Type B pancreatic cell (in vitro differentiated cells): ENCODE measurements around the gene UBE2Q2. TPM values are rescaled to one million over a fixed set of nuclear protein-coding genes. Genes with fewer than 3 reads are reported as not detected.

Source experiments
- DNase-seq: peaks from one replicate; pipeline ENCODE4 v3.0.0; 2021; ENCODE audit warnings: mixed read lengths; ENCODE audit not compliant: unreplicated experiment; ENCODE audit errors: extremely low spot score
- H3K27ac Mint-ChIP-seq: 2 replicates; pipeline ENCODE4 v1.8.0; 2021; ENCODE audit warnings: mild to moderate bottlenecking, mixed read lengths
- H3K27me3 Mint-ChIP-seq: 2 replicates; pipeline ENCODE4 v1.8.0; 2021; ENCODE audit warnings: mixed read lengths
- H3K36me3 Mint-ChIP-seq: 2 replicates; pipeline ENCODE4 v1.8.0; 2021; ENCODE audit warnings: mixed read lengths
- H3K4me1 Mint-ChIP-seq: one replicate; pipeline ENCODE4 v1.8.0; 2021; ENCODE audit warnings: mixed read lengths; ENCODE audit not compliant: unreplicated experiment
- H3K4me3 Mint-ChIP-seq: 2 replicates; pipeline ENCODE4 v1.8.0; 2021; ENCODE audit warnings: mild to moderate bottlenecking, mixed read lengths
- H3K9me3 Mint-ChIP-seq: 2 replicates; pipeline ENCODE4 v1.8.0; 2021; ENCODE audit warnings: mixed read lengths
- total RNA-seq: library from RNA; stranded (reverse); gene quantifications from 2 replicates; pipeline ENCODE4 v1.2.1, GENCODE V29; 2021; ENCODE audit warnings: low replicate concordance
- TF ChIP-seq, protein P1 (sequence below): fragments of 200-600 bp; sonication (generic); conservative IDR thresholded peaks from 2 replicates; pipeline ENCODE4 v1.5.0; 2021; ENCODE audit warnings: antibody characterized with exemption, mild to moderate bottlenecking

Gene UBE2Q2
- total RNA-seq, 1 donor from 2014 or later = 31.3 TPM

DNA sequence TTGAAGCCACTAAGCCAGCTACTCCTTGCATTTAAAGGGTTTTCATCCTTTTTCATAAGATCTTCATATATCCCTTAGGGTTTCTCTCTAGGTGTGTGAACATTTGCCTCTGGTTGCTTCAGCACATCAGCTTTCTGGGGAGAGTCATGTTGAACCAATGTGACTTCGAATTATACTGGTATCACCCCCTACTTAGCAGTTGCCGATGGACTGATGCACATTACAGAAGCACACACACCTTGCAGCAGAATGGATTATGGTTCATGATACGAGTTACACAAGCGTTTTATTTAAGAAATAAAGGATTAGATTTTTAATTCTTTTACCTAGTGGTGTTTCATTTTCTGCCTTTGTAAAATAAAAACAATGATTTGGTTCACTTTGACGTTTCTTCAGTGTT lies 100.0 kb downstream of the UBE2Q2 start:
- H3K27ac Mint-ChIP-seq = no peak overlapping the region
- peaks cover 16% of the 10 kb centered on the region for H3K36me3 Mint-ChIP-seq
- TF ChIP-seq, protein P1, sequence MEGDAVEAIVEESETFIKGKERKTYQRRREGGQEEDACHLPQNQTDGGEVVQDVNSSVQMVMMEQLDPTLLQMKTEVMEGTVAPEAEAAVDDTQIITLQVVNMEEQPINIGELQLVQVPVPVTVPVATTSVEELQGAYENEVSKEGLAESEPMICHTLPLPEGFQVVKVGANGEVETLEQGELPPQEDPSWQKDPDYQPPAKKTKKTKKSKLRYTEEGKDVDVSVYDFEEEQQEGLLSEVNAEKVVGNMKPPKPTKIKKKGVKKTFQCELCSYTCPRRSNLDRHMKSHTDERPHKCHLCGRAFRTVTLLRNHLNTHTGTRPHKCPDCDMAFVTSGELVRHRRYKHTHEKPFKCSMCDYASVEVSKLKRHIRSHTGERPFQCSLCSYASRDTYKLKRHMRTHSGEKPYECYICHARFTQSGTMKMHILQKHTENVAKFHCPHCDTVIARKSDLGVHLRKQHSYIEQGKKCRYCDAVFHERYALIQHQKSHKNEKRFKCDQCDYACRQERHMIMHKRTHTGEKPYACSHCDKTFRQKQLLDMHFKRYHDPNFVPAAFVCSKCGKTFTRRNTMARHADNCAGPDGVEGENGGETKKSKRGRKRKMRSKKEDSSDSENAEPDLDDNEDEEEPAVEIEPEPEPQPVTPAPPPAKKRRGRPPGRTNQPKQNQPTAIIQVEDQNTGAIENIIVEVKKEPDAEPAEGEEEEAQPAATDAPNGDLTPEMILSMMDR = no peak
- no peak overlapping the region for H3K4me3 Mint-ChIP-seq
- no peak for DNase-seq
- no peaks in the 10 kb centered on the region for H3K27me3 Mint-ChIP-seq
- H3K9me3 Mint-ChIP-seq = peaks cover 5% of the 10 kb centered on the region
- no peaks in the 10 kb centered on the region for H3K4me1 Mint-ChIP-seq

DNA sequence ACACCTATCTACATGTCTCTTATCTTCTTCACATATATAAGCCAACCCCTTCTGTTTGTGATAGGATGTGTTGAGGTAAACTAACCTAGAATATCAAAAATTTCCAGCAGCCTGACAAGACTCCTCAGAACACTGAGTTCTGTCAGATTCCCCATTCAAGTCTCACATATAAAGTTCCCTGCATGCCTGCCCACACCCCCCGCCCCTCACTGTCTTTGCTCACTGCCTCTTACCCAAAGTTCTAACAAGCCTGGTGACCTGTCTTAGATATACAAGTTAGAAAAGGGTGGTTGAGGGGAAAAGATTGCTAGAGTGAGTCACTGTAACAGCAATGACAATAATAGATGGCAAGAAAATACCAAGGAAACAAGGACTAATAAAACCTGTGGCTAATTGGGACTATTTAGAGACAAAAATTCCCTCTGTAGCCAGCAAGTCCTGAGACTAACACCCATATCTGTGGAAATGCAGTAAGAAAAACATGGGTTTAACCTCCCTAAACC lies 100.5 kb downstream of the UBE2Q2 start:
- no peaks in the 10 kb centered on the region for H3K27me3 Mint-ChIP-seq
- H3K36me3 Mint-ChIP-seq = peaks cover 10% of the 10 kb centered on the region
- H3K4me1 Mint-ChIP-seq = no peaks in the 10 kb centered on the region
- peaks cover 5% of the 10 kb centered on the region for H3K9me3 Mint-ChIP-seq
- no peak for DNase-seq
- no peak overlapping the region for H3K4me3 Mint-ChIP-seq
- TF ChIP-seq, protein P1 = no peak
- no peak overlapping the region for H3K27ac Mint-ChIP-seq

DNA sequence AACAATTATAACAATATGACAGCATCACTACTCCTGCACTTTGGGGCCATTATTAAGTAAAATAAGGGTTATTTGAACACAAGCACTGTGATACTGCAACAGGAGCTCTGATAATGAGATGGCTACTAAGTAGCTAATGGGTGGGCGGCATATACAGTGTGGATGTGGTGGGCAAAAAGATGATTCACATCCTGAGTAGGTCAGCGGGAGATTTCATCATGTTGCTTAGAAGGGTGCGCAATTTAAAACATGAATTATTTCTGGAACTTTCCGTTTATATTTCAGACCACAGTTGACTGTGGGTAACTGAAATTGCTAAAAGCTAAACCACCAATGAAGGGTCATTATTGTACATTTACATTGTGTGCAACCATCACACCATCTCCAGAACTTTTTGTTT lies 102.7 kb downstream of the UBE2Q2 start:
- TF ChIP-seq, protein P1 = no peak
- no peak for DNase-seq
- no peaks in the 10 kb centered on the region for H3K4me1 Mint-ChIP-seq
- H3K4me3 Mint-ChIP-seq = no peak overlapping the region
- no peaks in the 10 kb centered on the region for H3K9me3 Mint-ChIP-seq
- no peak overlapping the region for H3K27ac Mint-ChIP-seq
- H3K27me3 Mint-ChIP-seq = no peaks in the 10 kb centered on the region
- H3K36me3 Mint-ChIP-seq = no peaks in the 10 kb centered on the region

DNA sequence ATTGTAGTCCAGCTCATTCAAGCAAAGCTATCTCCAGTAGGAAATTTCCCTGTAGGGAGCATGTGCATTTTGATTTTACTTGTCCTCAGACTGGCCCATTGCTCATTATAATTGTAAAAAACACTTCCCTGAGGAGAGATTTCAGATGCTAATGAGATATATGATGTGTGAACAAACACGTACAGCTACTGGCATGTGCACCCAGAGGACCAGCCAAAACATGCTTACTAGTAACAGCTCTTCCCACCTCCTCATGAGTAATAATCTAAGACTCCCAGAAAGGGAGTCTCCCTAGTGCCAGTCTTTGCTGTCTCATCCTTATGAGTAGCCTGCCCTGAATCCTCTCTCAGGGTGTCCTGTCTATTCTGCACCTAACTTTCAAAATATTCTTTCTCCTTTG lies 103.8 kb downstream of the UBE2Q2 start:
- TF ChIP-seq, protein P1 = no peak
- Mint-ChIP-seq H3K4me3 (no peak overlapping the region), H3K36me3 (no peaks in the 10 kb centered on the region), H3K27me3 (no peaks in the 10 kb centered on the region), H3K27ac (no peak overlapping the region), H3K4me1 (no peaks in the 10 kb centered on the region), H3K9me3 (no peaks in the 10 kb centered on the region)
- no peak for DNase-seq

DNA sequence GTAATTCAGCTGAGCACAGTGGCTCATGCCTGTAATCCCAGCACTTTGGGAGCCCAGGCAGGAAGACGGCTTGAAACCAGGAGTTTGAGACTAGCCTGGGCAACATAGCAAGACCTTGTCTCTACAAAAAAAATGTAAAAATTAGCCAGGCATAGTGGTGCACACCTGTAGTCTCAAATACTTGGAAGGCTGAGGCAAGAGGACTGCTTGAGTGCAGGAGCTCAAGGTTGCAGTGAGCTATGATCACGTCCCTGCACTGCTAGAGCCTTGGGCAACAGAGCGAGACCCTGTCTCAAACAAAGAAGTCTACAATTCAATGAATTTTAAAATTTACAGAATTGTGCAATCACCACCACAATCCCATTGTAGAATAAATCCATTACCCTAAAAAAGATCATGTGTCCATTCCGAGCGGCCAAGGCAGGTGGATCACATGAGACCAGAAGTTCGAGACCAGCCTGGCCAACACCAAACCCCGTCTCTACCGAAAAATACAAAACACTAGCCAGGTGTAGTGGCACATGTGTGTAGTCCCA lies 105.6 kb downstream of the UBE2Q2 start:
- TF ChIP-seq, protein P1 = no peak
- no peaks in the 10 kb centered on the region for H3K4me1 Mint-ChIP-seq
- H3K9me3 Mint-ChIP-seq = no peaks in the 10 kb centered on the region
- H3K36me3 Mint-ChIP-seq = no peaks in the 10 kb centered on the region
- DNase-seq = no peak
- no peaks in the 10 kb centered on the region for H3K27me3 Mint-ChIP-seq
- H3K27ac Mint-ChIP-seq = no peak overlapping the region
- no peak overlapping the region for H3K4me3 Mint-ChIP-seq

Other genes starting within 250 kb of the UBE2Q2 start
- 17.0 and 23.2 TPM in 2 replicates for gene SNUPN, start 217.7 kb upstream of the UBE2Q2 start, total RNA-seq
- 68.4 and 75.2 TPM in 2 replicates for gene IMP3, start 203.2 kb upstream of the UBE2Q2 start, total RNA-seq
- gene SNX33, start 195.5 kb upstream of the UBE2Q2 start, total RNA-seq = 24.9 and 34.3 TPM in 2 replicates
- 0.19 and 7.3 TPM in 2 replicates for gene CSPG4, start 130.6 kb upstream of the UBE2Q2 start, total RNA-seq
- gene FBXO22, start 60.4 kb downstream of the UBE2Q2 start, total RNA-seq = 47.1 and 49.9 TPM in 2 replicates
- 2.4 and 3.6 TPM in 2 replicates for gene NRG4, start 169.0 kb downstream of the UBE2Q2 start, total RNA-seq
- 2.3 and 2.8 TPM in 2 replicates for gene TMEM266, start 216.5 kb downstream of the UBE2Q2 start, total RNA-seq